HG03520 (cell line): Measurements from ENCODE around the gene PPOX.

Experiments used
- ATAC-seq: cut with Tn5 transposase; IDR thresholded peaks from one replicate; pipeline ENCODE4 v1.9.1; 2021; ENCODE audit warnings: mild to moderate bottlenecking, moderate library complexity; ENCODE audit not compliant: unreplicated experiment

The PPOX gene

DNA sequence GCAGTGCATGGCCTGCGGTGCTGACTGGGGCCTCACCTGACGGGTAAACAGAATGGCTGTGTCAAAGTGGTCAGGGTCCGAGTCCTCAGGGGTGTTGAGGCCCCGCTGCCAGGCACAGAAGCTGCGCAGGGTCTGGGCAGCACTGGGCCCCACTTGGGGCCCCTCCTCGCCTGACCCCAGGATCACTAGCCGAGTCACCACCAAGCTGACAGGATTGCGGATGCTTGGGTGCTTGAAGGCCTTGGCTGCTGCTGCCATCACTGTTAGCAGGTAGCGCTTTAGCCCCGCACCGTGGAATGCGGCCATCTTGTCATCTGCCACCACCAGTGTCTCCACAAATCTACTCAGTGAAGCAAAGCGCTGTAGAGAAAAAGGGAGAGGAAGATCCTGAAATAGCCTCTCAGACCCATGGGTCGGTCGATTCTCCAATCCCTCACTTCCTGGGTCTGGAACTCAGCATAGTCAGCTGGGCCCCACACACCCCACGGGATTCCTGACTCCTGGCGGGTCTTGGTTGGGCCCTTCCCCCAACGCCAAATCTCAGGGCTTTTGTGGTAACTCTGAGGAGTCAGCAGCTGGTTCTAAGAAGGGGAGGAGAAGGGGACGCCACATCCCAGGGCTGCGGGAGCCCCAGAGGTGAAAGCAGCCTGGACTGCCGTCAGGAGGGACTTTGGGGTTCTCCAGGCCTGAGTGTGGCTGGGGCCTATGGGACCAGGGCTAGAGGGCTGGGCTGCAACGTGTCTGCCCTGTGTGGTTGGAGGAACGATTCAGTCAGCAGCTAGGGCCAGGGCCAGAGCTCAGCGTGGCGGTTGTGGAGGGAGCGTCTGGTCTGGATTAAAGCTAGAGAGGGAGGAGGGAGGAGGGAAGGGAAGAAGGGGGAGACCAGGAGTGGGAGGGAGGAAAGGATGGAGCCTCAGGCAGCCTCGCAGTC is 30.6 kb downstream of the PPOX start:
- ATAC-seq: no peak

GRCh38 chr1:161197560-161198193 is 31.5 kb downstream of the PPOX start:
- no peak for ATAC-seq

DNA sequence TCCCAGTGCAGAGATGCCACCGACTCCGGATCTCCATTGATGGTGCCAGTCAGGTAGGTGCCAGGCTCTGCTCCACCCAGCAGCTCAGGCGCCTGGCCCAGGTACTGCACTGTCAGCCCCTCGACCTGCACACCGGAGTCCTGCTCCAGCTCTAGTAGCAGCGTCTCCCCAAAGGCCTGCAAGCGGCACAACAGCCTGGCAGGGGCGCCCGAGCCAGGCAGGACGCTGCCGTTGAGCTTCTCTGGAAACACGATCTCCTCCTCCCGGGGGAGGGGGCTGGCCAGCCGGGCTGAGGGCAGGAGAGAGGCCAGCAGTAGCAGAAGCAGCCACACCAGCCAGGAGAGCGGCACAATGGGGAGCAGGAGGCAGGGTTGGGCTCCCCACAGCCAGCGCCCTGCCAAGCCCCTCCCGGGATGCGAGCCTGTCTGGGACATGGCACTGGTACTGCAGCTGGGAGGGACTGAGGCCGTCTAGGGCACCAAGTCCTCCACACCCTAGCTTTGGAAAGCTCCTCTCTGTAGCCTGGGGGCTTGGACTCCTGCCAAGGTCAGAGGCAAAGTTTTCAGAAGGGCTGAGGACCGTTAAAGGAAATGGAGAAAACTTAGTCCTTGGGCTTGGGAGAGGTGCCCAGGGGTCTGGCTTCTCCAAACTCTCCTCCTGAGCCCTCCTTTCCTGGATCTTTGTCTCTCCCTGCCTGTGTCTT is 32.1 kb downstream of the PPOX start:
- ATAC-seq: no peak

- no peak for ATAC-seq
Observed at GRCh38 chr1:161198897-161199431, 32.7 kb downstream of the PPOX start, which contains the start of gene ADAMTS4. ADAMTS4 (minus strand) TSS chr1:161199054; CDS start chr1:161198627, 427 bp downstream.

GRCh38 chr1:161199506-161200139 is 33.4 kb downstream of the PPOX start:
- ATAC-seq: no peak

DNA sequence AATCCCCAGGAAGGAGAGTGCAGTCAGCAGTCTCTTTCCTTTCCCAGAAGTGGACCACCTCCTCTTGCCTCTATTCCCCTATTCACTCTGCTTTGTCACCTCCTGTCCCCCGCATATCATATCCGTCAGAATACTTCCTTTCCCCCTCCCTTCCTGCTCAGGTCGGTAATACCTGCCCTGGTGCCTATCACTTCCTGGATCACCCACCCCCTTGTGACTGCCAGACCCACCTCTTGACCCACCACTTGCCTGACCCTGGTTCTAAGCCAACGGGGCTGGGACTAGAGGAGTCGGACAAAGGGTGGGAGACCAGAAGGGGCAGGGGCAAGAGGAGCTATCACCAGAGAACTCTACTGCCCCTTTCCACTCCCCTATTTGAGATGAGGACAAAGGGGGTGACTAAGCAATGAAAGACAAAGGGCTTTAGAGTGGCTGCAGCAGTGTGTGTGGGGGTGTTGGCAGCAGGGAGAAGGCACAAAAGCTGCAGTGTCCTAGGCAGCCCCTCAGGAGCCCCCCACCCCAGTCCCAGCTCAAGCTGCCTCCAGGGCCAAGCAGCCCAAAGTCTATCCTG is 34.3 kb downstream of the PPOX start:
- ATAC-seq: no peak

DNA sequence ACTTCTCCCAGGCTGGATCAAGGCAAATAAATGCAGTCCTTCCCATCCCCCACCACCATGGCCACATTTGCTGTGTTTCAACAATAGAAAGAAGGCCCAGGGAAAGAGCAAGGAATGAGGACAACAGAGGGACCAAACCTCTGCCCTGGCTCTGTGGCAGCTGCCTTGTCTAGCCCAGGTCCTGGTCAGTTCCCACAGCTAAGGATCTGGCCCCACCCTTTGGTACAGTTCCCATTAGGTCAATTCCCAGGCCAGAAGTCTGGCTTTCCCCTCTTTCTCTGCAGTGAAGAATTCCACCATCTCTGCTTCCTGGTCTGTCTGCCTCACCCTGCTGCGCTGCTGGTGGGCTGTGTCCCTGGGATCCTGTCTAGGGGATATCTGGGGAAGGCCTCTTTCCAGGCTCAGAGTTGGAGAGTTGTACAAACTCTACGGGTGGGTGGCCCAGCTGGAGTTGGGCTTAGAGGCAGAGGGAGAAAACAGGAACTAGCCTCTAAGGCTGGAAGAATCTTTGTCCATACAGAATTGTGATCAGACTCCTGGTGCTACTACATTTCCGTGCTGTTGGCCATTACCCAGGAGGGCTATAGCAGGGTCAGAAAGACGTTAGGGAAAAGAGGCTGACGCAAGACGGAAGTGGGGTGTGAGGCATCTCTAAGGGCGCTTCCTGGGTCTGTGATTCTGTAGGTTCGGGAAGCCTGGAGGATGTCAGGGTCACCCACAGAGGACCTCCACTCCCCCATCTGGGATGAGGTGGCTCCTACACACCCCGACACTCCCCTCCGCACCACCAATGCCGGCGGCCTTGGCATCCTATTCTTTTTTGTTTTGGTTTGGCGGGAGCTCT is 35.0 kb downstream of the PPOX start:
- ATAC-seq: no peak

DNA sequence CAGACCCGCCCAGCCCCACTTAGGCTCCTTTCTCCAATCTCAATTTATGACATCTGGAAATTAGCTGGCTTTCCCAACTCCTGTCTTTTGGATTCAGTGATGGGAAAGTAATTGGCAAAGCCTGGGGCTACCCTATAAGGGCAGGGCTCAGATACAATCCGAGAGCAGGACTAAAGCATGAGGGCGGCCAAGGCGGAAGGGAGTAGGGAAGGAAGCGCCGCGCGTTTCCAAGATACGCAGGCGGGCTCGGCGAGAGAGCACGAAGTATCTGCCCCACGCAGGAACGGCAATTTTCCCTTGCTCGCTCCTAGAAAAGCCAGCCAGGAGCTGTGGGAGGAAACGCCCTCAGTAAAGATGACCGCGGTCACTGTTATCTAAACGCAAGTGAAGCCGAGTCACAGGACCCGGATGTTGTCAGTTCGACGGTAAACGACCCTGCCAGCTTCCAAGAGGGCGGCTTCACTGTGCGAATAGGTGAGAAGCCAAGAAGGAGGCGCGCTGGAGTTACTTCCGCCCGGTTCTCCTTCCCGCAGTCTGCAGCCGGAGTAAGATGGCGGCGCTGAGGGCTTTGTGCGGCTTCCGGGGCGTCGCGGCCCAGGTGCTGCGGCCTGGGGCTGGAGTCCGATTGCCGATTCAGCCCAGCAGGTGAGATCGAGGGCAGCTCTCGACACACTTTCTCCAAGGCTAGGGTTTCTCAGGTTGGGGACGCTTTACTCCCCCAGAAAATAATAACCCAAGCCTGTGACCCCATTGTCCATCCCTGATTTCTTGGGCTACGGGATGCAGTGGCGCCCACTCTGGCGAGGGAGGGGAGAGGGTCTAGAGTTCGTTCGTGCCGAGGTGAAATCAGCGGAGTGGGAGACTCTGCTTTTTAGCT is 35.8 kb downstream of the PPOX start, which contains the start of gene NDUFS2:
Gene NDUFS2 (plus strand): TSS at position 532 of the 877 bp plus-strand sequence. CDS start 19 bp downstream, at position 551.
- ATAC-seq: peak; percentile 97

GRCh38 chr1:161206411-161207140 is 40.4 kb downstream of the PPOX start:
- no peak for ATAC-seq

DNA sequence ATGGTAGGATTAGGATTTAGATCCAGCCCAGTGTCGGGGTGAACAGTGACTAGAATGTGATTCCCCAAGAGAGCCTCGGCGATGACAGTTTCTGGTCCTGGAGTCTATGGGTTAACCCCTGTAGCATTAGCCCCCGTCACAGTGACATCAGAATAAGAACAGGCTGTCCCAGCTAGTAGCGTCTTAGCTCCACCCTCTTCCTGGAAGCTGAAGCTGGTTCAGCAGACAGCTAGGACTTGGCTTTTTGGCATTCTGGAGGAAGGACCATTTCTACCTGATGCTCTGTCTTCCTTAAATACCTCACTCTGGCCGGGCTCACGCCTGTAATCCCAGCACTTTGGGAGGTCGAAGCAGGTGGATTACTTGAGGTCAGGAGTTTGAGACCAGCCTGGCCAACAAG is 40.9 kb downstream of the PPOX start:
- ATAC-seq: no peak

DNA sequence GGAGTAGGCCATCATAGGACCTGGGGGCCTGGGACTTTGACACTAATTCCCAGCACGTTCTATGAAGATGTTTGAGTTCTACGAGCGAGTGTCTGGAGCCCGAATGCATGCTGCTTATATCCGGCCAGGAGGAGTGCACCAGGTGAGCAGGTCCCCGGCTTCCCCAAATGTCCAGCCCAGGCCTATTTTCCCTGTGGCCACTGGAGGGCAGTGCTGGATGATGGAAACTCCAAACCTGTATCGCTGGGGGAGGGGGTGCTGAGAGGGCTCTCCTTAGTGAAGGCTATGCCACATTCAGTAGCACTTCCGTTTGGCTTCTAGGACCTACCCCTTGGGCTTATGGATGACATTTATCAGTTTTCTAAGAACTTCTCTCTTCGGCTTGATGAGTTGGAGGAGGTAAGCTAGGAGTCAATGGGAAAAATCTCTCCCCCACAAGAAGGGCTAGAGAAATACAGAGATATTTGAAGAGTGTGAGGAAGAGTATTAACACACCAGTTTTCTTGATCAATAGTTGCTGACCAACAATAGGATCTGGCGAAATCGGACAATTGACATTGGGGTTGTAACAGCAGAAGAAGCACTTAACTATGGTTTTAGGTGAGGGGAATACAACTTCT is 43.7 kb downstream of the PPOX start:
- peak; percentile 53 for ATAC-seq

DNA sequence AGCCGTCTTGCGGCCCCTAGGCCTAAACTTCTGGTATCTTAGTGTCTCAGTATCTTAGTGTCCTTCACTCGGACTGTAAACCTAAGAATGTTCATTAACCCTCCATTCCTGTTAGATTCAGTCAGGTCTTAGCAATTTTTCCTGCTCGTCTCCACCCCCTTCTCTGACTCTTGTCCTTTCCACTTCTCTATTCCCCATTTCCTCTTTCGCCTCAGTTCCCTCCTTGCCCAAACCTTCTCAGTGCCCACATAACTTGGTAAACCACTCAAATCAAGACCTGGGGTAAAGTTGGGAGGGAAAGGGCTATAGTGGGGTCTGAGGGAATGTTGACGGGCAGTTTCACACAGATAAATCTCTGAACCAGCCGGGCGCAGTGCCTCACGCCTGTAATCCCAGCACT is 48.1 kb downstream of the PPOX start:
- no peak for ATAC-seq

GRCh38 chr1:161215076-161215475 is 48.9 kb downstream of the PPOX start, which contains the start of gene FCER1G:
FCER1G (plus strand) TSS chr1:161215295; CDS start chr1:161215322, 27 bp downstream.
- ATAC-seq: no peak

GRCh38 chr1:161216945-161217712 is 50.9 kb downstream of the PPOX start:
- ATAC-seq: peak; percentile 75

GRCh38 chr1:161217831-161218230 is 51.6 kb downstream of the PPOX start:
- no peak for ATAC-seq

- ATAC-seq: no peak
Observed at GRCh38 chr1:161218301-161219077, 52.3 kb downstream of the PPOX start.
